Colonic mucosa (tissue), 4 donors: ENCODE data around the gene NFASC. TPM values are rescaled to one million over a fixed set of nuclear protein-coding genes. Genes with fewer than 3 reads are reported as not detected.

Experiments
- DNase-seq: peaks from one replicate; pipeline ENCODE4 v3.0.0-alpha.2; 2020
- H3K27ac ChIP-seq: fragments of 200-600 bp; one replicate; pipeline ENCODE4 v1.8.0; 2021
- H3K27me3 ChIP-seq: fragments of 200-600 bp; one replicate; pipeline ENCODE4 v1.8.0; 2021
- H3K36me3 ChIP-seq: fragments of 200-600 bp; one replicate; pipeline ENCODE4 v1.8.0; 2021
- H3K4me1 ChIP-seq: fragments of 200-600 bp; one replicate; pipeline ENCODE4 v1.8.0; 2021; ENCODE audit warnings: mild to moderate bottlenecking
- H3K4me3 ChIP-seq: fragments of 200-600 bp; one replicate; pipeline ENCODE4 v1.8.0; 2021
- H3K9ac ChIP-seq, 2 donors: one replicate each; pipeline ENCODE4 v1.7.0; 2013; ENCODE audit warnings: control low read depth in 2 of 2, low read depth in 2 of 2, low read length in 2 of 2
- H3K9me3 ChIP-seq: fragments of 200-600 bp; one replicate; pipeline ENCODE4 v1.8.0; 2021
- CTCF ChIP-seq: fragments of 200-600 bp; IDR thresholded peaks from one replicate; pipeline ENCODE4 v1.8.0; 2022; ENCODE audit warnings: antibody characterized with exemption, mild to moderate bottlenecking
- intact Hi-C: fragments of 100-400 bp; cut with DNase I; formaldehyde crosslinking; loops from one replicate; pipeline ENCODE4 v1.14.1; 2022
- total RNA-seq, 2 donors: library from RNA; stranded (reverse); fragmentation: NEBNext Ultra II Directional in 1 of 2; extraction: Animal tissue kit (Norgen Biotek cat#: 25700) in 1 of 2; gene quantifications; one replicate each; pipeline ENCODE4 v1.2.1, GENCODE V29; 2021
- donor health status: healthy.
- donor health status: DM: no; HTN: no; CAD: no.
- donor health status: DM: no; HTN: no; CAD: no.

NFASC gene
- total RNA-seq, 2 donors from 2014 or later: 12.1 to 13.9 TPM

GRCh38 chr1:205030241-205030640 lies 159.6 kb downstream of the NFASC start:
- no peak overlapping the region for H3K9ac ChIP-seq
- no peak for DNase-seq
- intact Hi-C loops: no loop called here
- no peak overlapping the region for H3K4me3 ChIP-seq
- H3K9me3 ChIP-seq: no peaks in the 10 kb centered on the region
- no peak for TF ChIP-seq CTCF
- H3K27ac ChIP-seq: no peak overlapping the region
- no peaks in the 10 kb centered on the region for H3K36me3 ChIP-seq
- H3K27me3 ChIP-seq: no peaks in the 10 kb centered on the region
- no peaks in the 10 kb centered on the region for H3K4me1 ChIP-seq

DNA sequence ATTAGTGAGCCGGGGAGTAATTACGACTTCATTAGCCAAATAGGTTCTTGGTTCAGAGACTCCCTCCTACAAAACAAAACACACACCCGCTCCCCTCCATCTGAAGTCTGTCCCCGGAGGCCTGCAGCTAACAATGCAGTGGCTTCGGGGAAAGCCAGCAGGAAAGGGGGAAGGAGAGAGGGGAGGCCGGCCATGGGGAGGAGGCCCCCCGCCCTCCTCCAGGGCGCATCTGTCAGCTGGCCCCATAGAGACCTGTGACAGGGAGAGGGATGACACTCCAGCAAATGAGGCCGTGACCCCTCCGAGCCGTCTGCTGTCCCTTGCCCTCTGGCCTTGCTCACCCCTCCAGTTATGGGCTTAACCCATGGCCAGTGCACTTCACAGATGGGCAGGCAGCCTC lies 160.2 kb downstream of the NFASC start:
- no peak for DNase-seq
- H3K36me3 ChIP-seq: no peaks in the 10 kb centered on the region
- no peak overlapping the region for H3K27ac ChIP-seq
- H3K4me3 ChIP-seq: no peak overlapping the region
- no peaks in the 10 kb centered on the region for H3K9me3 ChIP-seq
- intact Hi-C loops: no loop called here
- H3K9ac ChIP-seq: no peak overlapping the region
- TF ChIP-seq CTCF: no peak
- no peaks in the 10 kb centered on the region for H3K27me3 ChIP-seq
- no peaks in the 10 kb centered on the region for H3K4me1 ChIP-seq

GRCh38 chr1:205032508-205032907 lies 161.8 kb downstream of the NFASC start:
- H3K4me1 ChIP-seq: no peaks in the 10 kb centered on the region
- H3K27me3 ChIP-seq: no peaks in the 10 kb centered on the region
- H3K36me3 ChIP-seq: no peaks in the 10 kb centered on the region
- TF ChIP-seq CTCF: no peak
- H3K9ac ChIP-seq: no peak overlapping the region
- no peak overlapping the region for H3K4me3 ChIP-seq
- H3K27ac ChIP-seq: no peak overlapping the region
- DNase-seq: no peak
- no peaks in the 10 kb centered on the region for H3K9me3 ChIP-seq
- intact Hi-C loops: no loop called here

DNA sequence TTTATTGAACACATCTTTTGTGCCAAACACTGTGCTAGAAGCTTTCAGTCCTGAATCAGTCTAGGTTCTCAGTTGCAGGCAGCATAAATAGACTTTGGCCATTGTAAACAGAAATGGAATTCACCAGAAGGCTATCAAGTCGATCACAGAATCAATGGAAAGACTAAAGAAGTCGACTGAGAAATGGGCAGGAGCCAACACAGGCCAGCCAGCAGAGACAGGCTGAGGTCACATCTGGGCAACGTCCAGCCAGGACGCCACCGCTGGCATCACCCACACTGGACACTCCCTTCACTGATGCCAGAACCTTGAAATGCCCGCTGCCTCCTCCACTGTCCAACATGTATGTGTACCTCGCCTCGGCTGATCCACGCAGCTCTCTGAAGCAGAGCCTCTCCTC lies 166.9 kb downstream of the NFASC start:
- Histone ChIP-seq H3K27ac (no peak overlapping the region), H3K27me3 (peaks cover 3% of the 10 kb centered on the region), H3K9me3 (no peaks in the 10 kb centered on the region), H3K9ac (no peak overlapping the region), H3K4me1 (no peaks in the 10 kb centered on the region), H3K36me3 (no peaks in the 10 kb centered on the region), H3K4me3 (no peak overlapping the region)
- TF ChIP-seq CTCF: no peak
- intact Hi-C loops: no loop called here
- no peak for DNase-seq

GRCh38 chr1:205038132-205038786 lies 167.6 kb downstream of the NFASC start:
- Histone ChIP-seq H3K4me3 (no peak overlapping the region), H3K27me3 (peaks cover 9% of the 10 kb centered on the region), H3K36me3 (no peaks in the 10 kb centered on the region), H3K9me3 (no peaks in the 10 kb centered on the region), H3K9ac (no peak overlapping the region), H3K27ac (no peak overlapping the region), H3K4me1 (no peaks in the 10 kb centered on the region)
- DNase-seq: no peak
- intact Hi-C loops: no loop called here
- no peak for TF ChIP-seq CTCF
